B cell (primary cell): ENCODE measurements around the gene NMUR1. TPM values are rescaled to one million over a fixed set of nuclear protein-coding genes. Genes with fewer than 3 reads are reported as not detected.

Experiments
- ATAC-seq: fragments of 200-7000 bp; cut with Tn5 transposase; one replicate; pipeline ENCODE4 v1.10.0; 2021; ENCODE audit warnings: low read depth, mild to moderate bottlenecking, moderate number of reproducible peaks, moderate library complexity
- CTCF ChIA-PET: fragments of 350-600 bp; sonication (Branson Sonifier 250); formaldehyde crosslinking; loops from one replicate; lab custom pipeline; 2021; ENCODE audit warnings: antibody characterized with exemption, inconsistent platforms; lab: Charles Lee
- POLR2A ChIA-PET: fragments of 350-600 bp; sonication (Branson Sonifier 250); formaldehyde crosslinking; loops from one replicate; lab custom pipeline; 2021; ENCODE audit warnings: antibody characterized with exemption; lab: Charles Lee
- DNase-seq: peaks from one replicate; pipeline ENCODE4 v3.0.0; 2013
- H2AFZ ChIP-seq: 2 replicates; pipeline ENCODE4 v1.6.1; 2012; ENCODE audit warnings: mild to moderate bottlenecking, low read depth, low read length; ENCODE audit not compliant: insufficient read depth, poor library complexity, severe bottlenecking
- H3K27ac ChIP-seq, 2 donors: 1 replicate in 1 of 2; 2 replicates in 1 of 2; pipeline ENCODE4 v1.5.1; 2012 to 2013; ENCODE audit warnings: low read length in 2 of 2, mild to moderate bottlenecking in 2 of 2, moderate library complexity in 1 of 2
- H3K27me3 ChIP-seq, 4 experiments: fragments of 200-600 bp in 1 of 4; sonication (generic) in 1 of 4; replicated peaks in 1 of 4; 1 replicate in 2 of 4; 2 replicates in 2 of 4; pipeline versions ENCODE4 v1.6.1 to v1.7.0; 2013 to 2016; ENCODE audit warnings: low read length in 3 of 4, mild to moderate bottlenecking in 2 of 4, mixed read lengths in 1 of 4, moderate library complexity in 1 of 4; ENCODE audit not compliant: insufficient read depth in 4 of 4, control insufficient read depth in 3 of 4; ENCODE audit errors: control extremely low read depth in 1 of 4
- H3K36me3 ChIP-seq, 2 experiments: replicated peaks in 1 of 2; 1 replicate in 1 of 2; 2 replicates in 1 of 2; pipeline versions ENCODE4 v1.6.1 to v1.7.1; 2013; ENCODE audit warnings: low read length in 1 of 2; ENCODE audit not compliant: insufficient read depth in 2 of 2, control insufficient read depth in 1 of 2; ENCODE audit errors: control extremely low read depth in 1 of 2, extremely low read depth in 1 of 2
- H3K4me1 ChIP-seq, 2 donors: fragments of 200-600 bp in 1 of 2; sonication (generic) in 1 of 2; 1 replicate in 1 of 2; 2 replicates in 1 of 2; pipeline versions ENCODE4 v1.5.1 to v1.6.1; 2013 to 2017; ENCODE audit warnings: low read length in 2 of 2; ENCODE audit not compliant: control insufficient read depth in 2 of 2, insufficient read depth in 2 of 2
- H3K4me2 ChIP-seq: replicated peaks from 2 replicates; pipeline ENCODE3; 2012; ENCODE audit warnings: mild to moderate bottlenecking, low read depth, low read length; ENCODE audit not compliant: poor library complexity, severe bottlenecking
- H3K4me3 ChIP-seq, 5 experiments: fragments of 200-600 bp in 1 of 5; sonication (generic) in 1 of 5; 1 replicate in 3 of 5; 2 replicates in 2 of 5; pipeline versions ENCODE4 v1.5.1 to v1.7.0; 2011 to 2016; ENCODE audit warnings: low read length in 4 of 5, mild to moderate bottlenecking in 4 of 5, low read depth in 2 of 5, control low read depth in 1 of 5, moderate library complexity in 1 of 5; ENCODE audit not compliant: insufficient read depth in 1 of 5; ENCODE audit errors: control extremely low read depth in 1 of 5, extremely low read depth in 1 of 5
- H3K79me2 ChIP-seq: fragments of 200-600 bp; sonication (generic); one replicate; pipeline ENCODE4 v1.6.0; 2016; ENCODE audit warnings: low read length; ENCODE audit not compliant: control insufficient read depth, insufficient read depth
- H3K9ac ChIP-seq: fragments of 200-600 bp; sonication (generic); 2 replicates; pipeline ENCODE4 v1.6.1; 2017; ENCODE audit warnings: mild to moderate bottlenecking, low read length, moderate library complexity
- H3K9me3 ChIP-seq, 3 donors: one replicate each; pipeline versions ENCODE4 v1.6.1 to v1.7.1; 2013; ENCODE audit warnings: low read length in 2 of 3; ENCODE audit not compliant: control insufficient read depth in 2 of 3, insufficient read depth in 1 of 3; ENCODE audit errors: control extremely low read depth in 1 of 3
- H4K20me1 ChIP-seq: 2 replicates; pipeline ENCODE4 v1.6.0; 2012; ENCODE audit warnings: mild to moderate bottlenecking, low read length; ENCODE audit not compliant: insufficient read depth, control insufficient read depth, poor library complexity, severe bottlenecking
- H3K27ac Mint-ChIP-seq: one replicate; pipeline ENCODE4 v1.8.0; 2021; ENCODE audit warnings: mixed read lengths
- H3K27me3 Mint-ChIP-seq: one replicate; pipeline ENCODE4 v1.8.0; 2021; ENCODE audit warnings: mixed read lengths
- H3K4me1 Mint-ChIP-seq: one replicate; pipeline ENCODE4 v1.8.0; 2021; ENCODE audit warnings: mixed read lengths
- H3K4me3 Mint-ChIP-seq: one replicate; pipeline ENCODE4 v1.8.0; 2021; ENCODE audit warnings: mixed read lengths
- H3K9me3 Mint-ChIP-seq: one replicate; pipeline ENCODE4 v1.8.0; 2022; ENCODE audit warnings: mixed read lengths; ENCODE audit not compliant: insufficient read depth
- CTCF ChIP-seq: fragments of 200-600 bp; IDR thresholded peaks from one replicate; pipeline ENCODE4 v1.8.0; 2022; ENCODE audit warnings: antibody characterized with exemption, mild to moderate bottlenecking
- EZH2 ChIP-seq: IDR thresholded peaks from 2 replicates; pipeline ENCODE4 v1.6.1; 2012; ENCODE audit warnings: borderline replicate concordance, low read depth, mild to moderate bottlenecking, moderate library complexity, low read length; ENCODE audit not compliant: insufficient read depth, poor library complexity, severe bottlenecking
- WGBS: methylation state at CpG from one replicate; pipeline ENCODE4 v1.1.5; 2013; ENCODE audit warnings: missing lambda C conversion rate; ENCODE audit not compliant: insufficient coverage; 5-methylcytosine and 5-hydroxymethylcytosine counted together
- intact Hi-C: fragments of 100-400 bp; cut with micrococcal nuclease; formaldehyde crosslinking; loops from one replicate; pipeline ENCODE4 v1.10.0; 2022
- polyA plus RNA-seq: library from polyadenylated mRNA; depleted of rRNA; stranded (reverse); fragments of >200 nt; gene quantifications from 2 replicates; pipeline ENCODE4 v1.2.3, GENCODE V29; 2012
- total RNA-seq, 2 donors: library from RNA; stranded (reverse); fragments of 120-200 nt in 1 of 2; gene quantifications; 1 replicate in 1 of 2; 2 replicates in 1 of 2; pipeline versions ENCODE4 v1.2.3 to v1.2.4, GENCODE V29; 2013 to 2022

Gene NMUR1
- total and polyA plus RNA-seq, 2 donors (not counting 1 experiment from before 2014, with no cell fraction given), result 0.09 to 0.10 TPM

GRCh38 chr2:231576465-231576864, 46.2 kb upstream of the NMUR1 start:
- 88% methylated on average over 2 of the region's 4 CpGs for WGBS
- no peaks in the 10 kb centered on the region for H3K27me3 ChIP-seq
- no peak overlapping the region for H3K4me2 ChIP-seq
- H3K27ac Mint-ChIP-seq, result no peak overlapping the region
- ChIA-PET POLR2A (no interaction called here), CTCF (no interaction called here)
- H3K9me3 Mint-ChIP-seq, result peaks cover 4% of the 10 kb centered on the region
- intact Hi-C loops, result no loop called here
- ATAC-seq, result no peak
- H3K36me3 ChIP-seq, result no peaks in the 10 kb centered on the region
- H3K4me1 Mint-ChIP-seq, result no peaks in the 10 kb centered on the region
- no peak overlapping the region for H3K27ac ChIP-seq
- no peak overlapping the region for H3K9ac ChIP-seq
- H2AFZ ChIP-seq, result no peak overlapping the region
- H3K4me1 ChIP-seq, result no peaks in the 10 kb centered on the region
- TF ChIP-seq EZH2 (no peak), CTCF (no peak)
- H3K27me3 Mint-ChIP-seq, result peaks cover 10% of the 10 kb centered on the region
- no peaks in the 10 kb centered on the region for H4K20me1 ChIP-seq
- no peak overlapping the region for H3K4me3 Mint-ChIP-seq
- no peak for DNase-seq
- H3K9me3 ChIP-seq, result no peaks in the 10 kb centered on the region
- H3K4me3 ChIP-seq, result no peak overlapping the region
- H3K79me2 ChIP-seq, result no peaks in the 10 kb centered on the region

- no peak overlapping the region for H3K27ac Mint-ChIP-seq
- ChIA-PET CTCF (no interaction called here), POLR2A (no interaction called here)
- no peaks in the 10 kb centered on the region for H4K20me1 ChIP-seq
- H2AFZ ChIP-seq, result no peak overlapping the region
- no peak overlapping the region for H3K4me3 Mint-ChIP-seq
- WGBS, result 89% methylated on average over 8 of the region's 10 CpGs
- H3K36me3 ChIP-seq, result no peaks in the 10 kb centered on the region
- H3K4me3 ChIP-seq, result no peak overlapping the region
- no peak for DNase-seq
- no peak overlapping the region for H3K4me2 ChIP-seq
- intact Hi-C loops, result no loop called here
- TF ChIP-seq CTCF (no peak), EZH2 (no peak)
- H3K9me3 Mint-ChIP-seq, result peaks cover 4% of the 10 kb centered on the region
- ATAC-seq, result no peak
- no peaks in the 10 kb centered on the region for H3K9me3 ChIP-seq
- no peaks in the 10 kb centered on the region for H3K4me1 Mint-ChIP-seq
- no peak overlapping the region for H3K27ac ChIP-seq
- peaks cover 4% of the 10 kb centered on the region for H3K27me3 Mint-ChIP-seq
- no peaks in the 10 kb centered on the region for H3K4me1 ChIP-seq
- no peaks in the 10 kb centered on the region for H3K79me2 ChIP-seq
- H3K9ac ChIP-seq, result no peak overlapping the region
- H3K27me3 ChIP-seq, result no peaks in the 10 kb centered on the region
These were observed 45.5 kb upstream of the NMUR1 start for GRCh38 chr2:231575612-231576256.
